ENCODE measurements around the gene HMGB3.
"Not testable (repeated sequence)": the region's sequence is repeated elsewhere in the genome, so short reads cannot be mapped to it uniquely, and the experiment has no call there.

The HMGB3 gene

DNA sequence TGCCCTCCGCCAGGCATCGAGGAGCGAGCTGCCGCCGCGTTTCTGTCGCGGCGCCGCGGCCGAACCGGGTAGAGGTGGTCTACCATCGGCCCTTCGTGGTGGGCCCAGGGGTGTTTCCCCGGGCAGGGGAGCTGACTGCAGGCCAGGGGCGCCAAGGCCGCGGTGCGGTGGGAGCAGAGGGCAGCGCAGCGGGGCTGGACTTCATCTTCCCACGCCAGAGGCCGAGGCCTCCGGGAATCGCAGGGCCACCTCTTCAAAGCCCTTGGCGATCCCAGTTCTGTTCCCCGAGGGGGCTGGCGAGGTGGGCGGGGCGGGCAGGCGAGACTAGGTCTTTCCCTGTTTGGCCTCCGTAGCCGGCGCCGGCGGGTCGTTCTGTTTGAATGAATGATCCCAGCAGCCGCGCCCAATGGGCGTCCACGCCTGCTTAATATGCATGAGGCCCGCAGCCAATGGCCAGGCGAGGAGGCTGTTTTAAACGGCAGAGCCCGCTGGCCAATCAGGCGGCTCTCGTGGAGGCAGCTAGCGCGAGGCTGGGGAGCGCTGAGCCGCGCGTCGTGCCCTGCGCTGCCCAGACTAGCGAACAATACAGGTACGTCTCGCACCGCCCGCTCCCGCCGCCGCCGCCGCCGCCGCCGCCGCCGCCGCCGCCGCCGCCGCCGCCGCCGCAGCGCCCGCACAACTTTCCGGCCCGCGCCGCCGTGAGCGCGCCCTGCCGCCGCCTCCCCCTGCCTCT, at the start of gene HMGB3:
Gene HMGB3 (plus strand): TSS at position 548 of the 733 bp plus-strand sequence. CDS start 2,265 bp downstream, outside the sequence.
- DNase-seq: peak; percentile 94

DNA sequence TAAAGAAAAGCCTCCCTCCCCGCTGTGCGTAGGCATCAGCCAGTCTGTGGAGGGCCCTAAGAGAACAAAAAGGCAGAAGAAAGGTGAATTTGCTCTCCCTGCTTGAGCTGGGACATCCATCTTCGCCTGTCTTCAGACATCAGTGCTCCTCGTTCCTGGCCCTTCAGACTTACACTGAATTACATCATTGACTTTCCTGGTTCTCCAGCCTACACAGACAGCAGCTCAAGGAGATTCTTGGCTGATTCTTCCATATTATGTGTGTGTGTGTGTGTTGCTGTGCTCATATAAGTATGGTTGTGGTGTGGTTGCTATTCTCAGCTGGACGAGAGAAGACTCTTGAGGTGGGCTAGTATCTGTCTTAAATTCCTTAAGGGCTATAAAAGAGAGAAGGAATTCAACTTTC, 49.2 kb upstream of the HMGB3 start:
- DNase-seq: no peak

DNA sequence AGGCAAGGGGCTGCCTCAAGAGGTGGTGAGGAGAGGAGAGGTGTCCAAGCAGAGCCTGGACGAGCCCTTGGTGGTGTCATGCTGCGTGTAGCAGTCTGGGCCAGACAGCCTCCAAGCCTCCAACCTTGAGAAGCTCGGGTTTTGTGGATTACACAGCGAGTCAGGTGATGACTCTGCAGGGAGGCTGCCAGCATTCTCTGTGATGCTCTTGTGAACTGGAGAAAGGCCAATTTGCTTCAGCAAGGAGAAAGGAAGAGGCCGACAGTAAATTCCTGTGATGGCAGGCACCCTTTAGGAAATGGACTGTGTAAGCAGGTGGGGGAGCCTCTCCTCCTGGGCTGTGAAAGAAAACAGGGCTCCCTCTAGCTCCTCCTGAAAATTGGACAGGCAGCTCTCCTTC, 48.7 kb upstream of the HMGB3 start:
- DNase-seq: no peak

DNA sequence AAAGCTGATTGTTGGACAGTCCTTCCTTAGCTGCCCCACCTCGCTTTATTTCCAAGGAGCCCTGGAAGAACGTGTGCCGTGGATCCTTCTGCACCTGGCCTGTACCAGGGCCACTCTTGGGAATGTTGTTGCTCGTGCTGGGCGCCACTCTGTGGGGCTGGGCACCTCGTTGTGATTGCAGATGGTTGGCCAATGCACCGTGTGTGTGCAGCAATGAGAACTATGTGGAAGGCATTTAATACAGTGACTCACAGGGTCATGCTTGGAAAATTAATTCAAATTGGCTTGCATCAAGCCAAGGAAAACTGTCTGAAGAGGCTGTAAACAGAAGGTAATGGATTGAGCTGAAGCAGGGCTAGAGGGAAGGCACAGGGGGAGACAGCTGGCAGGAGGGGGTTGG, 47.7 kb upstream of the HMGB3 start:
- no peak for DNase-seq

DNA sequence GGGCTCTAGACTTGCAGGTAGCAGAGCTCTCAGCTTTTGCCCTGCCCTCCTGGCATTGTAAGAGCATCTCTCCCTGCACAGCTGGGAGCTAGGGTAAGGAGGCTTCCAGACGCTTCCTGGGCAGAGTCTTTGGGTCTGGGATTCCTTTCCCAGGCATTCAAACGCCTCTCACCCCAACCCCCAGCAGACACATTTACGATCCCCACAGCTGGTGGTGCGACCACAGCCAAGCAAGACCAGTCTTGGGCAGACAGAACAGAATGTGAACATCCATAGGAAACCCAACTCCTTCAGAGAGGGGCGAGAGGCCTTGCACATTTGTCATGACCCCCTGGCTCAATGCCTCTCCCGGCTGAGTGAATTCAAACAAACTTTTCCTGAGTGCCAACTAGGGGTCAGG, 46.6 kb upstream of the HMGB3 start:
- DNase-seq: no peak

DNA sequence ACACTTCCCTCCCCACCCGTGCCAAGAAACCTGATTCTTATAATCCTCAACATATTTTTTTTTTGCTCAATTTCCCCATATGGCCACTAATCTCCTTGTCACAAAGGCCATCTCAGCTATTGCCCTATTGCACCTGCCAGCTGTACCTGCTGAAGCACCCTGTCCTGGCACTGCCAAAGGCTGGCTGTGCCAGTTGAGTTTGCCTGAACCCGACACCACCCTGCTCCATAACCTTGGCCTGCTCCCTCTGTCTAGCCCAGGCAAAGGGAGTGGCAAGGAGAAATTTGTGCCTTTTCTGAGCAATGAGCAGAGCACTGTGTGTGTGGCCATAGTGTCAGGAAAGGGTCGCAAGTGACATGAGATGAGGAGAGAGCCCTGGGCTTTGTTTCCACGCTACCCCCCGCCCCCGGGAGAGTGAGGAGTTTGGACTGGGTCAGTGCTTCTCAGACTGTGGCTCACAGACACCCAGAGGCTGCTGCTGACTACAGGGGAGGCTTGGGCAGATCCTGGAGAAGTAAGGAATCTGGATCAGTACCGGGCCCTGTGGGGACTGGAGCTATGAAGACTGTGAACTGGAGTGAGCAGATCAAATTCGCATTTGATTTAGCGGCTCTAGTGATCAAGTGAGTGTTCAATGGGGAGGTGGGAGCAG, 42.2 kb upstream of the HMGB3 start:
- no peak for DNase-seq

DNA sequence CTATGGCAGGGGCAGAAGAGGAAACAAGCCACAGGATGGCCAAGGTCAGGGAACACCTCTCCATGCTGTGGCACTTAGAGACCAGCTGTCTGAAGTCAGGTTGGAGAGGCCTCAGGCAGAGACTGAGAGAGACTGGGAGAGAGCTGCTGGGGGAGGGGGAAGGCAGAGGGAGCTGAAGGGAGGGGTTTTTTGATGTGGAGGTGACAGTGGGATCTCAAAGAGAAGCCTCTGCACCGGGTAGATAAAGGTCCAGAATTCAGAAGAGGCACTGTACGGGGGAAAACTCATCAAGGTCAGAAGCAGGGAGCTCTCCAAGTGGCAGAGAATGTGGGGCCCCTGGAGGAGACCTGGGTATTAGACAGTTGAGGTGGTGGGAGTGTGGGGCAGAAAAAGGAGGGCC, 41.6 kb upstream of the HMGB3 start:
- DNase-seq: no peak

DNA sequence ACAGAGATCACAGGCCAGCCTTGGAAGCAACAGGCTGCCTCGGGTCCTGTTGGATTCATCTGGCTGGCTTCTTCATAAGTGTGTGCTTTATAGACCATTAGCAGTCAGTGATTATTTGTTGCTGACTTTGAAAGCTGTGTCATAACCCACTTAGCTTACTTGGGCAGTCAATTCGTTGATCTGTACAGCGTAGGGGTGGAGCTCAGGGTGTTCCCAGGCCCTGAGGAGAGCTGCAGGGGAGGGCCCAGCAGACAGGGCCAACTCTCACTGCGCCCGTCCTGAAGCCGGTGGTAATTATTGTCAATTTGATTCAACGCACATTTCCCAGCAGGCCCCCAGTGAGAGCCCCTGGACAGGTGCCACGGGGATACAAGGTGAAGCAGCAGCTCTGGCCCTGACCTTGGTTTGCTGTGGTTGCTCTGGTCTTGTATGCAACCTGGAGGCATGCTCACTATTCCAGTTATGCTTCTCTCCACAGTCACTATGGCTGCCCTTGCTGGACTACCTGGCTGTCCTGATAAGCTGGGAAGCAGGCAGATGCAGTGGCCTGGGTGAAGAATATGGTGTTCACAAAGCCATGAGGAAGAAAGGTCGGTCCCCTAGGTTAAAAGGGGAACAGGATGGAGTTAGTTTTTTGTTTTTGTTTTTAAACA, 40.1 kb upstream of the HMGB3 start:
- DNase-seq: no peak

DNA sequence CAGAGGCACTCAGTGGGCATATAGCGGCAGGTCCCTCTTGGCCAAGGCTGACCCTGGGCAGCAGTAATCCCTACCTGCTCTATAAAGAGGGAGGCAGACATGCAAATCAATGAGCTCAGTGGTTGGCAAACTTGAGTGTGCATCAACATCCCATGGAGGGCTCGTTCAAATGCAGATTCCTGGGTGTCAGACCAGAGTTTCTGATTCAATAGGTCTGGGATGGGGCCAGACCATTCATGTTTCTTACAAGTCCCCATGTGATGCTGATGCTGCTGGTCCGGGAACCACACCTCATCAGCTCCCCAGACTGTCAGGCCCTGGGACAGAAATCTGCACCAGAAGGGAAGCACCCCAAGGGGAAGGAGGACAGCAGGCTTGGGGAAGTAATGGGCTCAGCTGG, 38.9 kb upstream of the HMGB3 start:
- no peak for DNase-seq

DNA sequence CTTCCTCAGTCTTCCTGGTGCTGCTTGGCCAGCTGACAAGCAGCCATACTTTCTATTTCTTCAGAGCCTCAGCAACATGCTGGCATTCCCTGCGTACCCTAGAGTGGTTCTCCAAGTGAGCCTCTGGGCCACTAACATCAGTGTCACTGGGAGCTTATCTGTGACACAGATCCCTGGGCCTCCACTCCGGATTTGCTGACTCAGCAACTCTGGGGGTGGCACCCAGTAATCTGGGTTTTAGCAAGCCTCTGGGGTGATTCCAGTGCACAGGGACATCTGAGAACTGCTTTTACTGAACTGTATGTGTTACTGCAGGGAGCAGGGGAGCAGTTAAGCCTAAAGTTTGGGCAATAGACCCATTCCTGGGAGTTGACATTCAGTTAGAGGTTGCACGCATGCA, 28.2 kb upstream of the HMGB3 start:
- peak; percentile 22 for DNase-seq

DNA sequence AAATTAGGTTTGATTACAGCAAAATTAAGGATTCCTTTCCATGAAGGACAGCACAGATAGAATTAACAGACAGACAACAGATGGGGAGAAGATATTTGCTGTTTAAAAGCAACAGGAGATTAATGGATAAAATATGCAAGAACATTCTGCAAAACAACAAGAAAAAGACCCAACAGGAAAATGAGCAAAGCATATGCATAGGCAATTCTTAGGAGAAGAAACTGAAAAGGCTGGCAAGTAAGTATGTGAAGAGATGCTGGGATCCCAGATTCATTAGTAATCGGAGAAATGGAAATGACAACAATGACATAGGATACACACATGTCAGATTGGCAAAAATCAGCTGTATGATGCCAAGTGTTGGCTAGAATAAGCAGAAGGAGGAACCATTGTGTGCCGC, 27.5 kb upstream of the HMGB3 start:
- DNase-seq: no peak

DNA sequence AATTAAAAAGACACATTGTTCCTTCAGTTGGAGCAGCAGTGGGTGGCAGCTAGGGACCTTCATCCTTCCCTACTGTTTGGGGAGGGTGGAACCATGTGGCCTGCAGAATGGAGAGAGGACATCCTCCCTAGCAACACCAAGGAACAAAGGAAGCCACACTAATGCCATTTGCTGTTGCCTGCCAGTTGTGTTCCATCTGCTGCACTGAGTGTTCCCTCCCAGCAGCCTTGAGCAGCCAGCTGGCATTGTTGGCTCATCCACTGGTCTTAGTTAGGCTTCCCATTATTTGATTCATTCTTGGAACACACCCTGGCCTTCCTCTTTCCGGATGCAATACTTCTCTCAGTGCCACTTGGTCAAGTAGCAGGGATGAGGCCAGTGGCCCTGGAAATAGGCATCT, 25.0 kb upstream of the HMGB3 start:
- DNase-seq: no peak

DNA sequence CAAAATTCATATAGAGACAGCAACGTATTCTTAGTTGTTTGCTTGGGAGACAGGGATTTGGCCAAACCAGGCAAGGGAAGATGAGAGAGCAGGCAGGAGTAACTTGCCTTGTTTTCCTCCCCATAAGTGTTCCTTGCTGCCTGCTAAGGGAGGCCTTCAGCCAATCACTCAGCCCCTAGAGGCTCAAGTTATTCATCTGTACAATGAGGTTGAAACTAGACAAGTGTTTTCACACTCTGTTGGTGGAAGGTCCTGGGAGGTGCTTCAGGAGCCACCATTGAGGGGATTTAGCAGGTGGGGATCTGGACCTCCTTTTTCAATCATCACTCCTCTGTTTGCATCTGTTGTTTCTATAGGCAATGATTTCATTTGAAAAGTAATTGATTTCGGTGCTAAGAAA, 23.6 kb upstream of the HMGB3 start:
- no peak for DNase-seq

DNA sequence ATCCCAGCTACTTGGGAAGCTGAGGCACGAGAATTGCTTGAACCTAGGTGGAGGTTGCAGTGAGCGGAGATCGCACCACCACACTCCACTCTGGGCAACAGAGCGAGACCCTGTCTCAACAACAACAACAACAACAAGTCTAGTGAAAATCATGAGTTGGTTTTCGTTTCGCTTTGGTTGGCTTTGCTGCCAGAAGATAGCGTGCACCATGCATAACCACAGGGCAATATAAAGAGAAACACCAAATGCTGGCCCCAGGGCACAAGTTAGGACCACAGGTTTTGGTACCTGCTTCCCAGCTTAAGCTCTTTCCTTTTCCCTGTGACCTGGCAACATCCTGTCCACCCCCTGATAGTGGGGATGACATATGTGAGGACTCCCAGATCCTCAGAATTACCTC, 21.5 kb upstream of the HMGB3 start:
- peak; percentile 1 for DNase-seq

DNA sequence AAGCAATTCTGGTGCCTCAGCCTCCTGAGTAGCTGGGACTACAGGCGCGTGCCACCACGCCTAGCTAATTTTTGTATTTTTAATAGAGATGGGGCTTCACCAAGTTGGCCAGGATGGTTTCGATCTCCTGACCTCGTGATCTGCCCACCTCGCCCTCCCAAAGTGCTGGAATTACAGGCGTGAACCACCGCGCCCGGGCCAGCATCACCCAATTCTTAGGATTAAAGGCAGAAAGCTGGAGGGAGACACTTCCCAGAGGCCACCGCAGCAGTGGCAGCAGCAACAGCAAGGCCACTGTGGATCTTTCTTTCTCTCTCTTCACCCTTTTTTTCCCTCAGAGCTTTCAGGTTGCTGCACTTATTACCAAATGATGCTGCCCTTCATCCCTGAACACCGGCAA, 18.7 kb upstream of the HMGB3 start:
- DNase-seq: not testable (repeated sequence)

DNA sequence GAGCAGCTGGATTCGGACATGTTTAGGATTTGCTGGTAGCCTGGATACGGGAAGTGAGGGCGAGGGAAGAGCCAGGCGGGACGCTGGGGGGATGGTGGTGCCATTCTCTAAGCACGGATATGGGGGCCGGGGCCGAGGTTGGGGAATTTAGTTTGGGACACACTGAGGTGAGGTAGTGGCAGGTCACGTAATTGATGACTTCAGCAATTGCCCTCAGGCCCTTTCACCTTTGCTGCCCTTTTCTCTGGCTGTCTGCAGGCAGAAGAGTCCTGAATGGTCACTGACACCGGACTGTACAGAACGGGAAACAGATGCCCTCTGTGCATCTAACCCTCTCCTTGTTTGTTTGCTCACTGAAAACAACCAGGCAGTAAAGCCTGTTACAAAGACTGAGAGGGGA, 16.9 kb upstream of the HMGB3 start:
- no peak for DNase-seq

DNA sequence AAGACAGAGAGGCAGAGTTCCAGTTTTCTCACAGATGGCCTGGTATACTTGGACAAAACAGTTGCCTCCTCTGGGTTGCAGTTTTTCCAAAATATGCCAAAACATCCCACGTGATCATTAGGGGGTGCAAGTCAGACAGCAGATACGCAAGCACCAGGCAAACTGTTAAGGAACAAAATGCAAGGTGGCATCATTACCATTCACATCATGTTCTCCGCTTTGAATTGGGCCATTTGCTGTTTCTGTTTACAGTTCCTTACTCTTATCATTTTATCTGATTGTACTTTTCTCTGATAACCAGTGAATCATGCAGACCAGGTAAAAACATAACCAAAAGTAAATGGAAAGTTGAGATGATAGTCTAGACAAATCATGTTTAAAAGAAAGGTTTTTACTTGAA, 16.4 kb upstream of the HMGB3 start:
- no peak for DNase-seq

DNA sequence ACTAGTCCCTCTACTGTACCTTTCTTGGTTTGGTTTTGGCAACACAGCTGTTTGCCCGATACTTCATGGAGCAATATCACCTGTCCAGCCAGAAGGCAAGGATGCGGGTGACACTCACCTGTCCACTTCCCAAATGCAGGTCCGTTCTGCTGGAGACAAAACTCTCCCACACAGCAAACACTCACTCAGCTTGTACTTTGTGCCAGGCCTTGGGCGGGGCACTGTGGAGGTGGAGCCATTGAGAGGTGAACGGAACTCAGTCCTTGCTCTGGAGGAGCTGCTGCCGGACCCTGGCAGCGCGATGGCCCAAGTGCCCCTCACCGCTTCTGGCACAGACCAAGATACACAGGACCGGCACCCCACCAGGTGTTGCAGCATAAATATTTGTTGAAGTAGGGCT, 15.3 kb upstream of the HMGB3 start:
- no peak for DNase-seq

DNA sequence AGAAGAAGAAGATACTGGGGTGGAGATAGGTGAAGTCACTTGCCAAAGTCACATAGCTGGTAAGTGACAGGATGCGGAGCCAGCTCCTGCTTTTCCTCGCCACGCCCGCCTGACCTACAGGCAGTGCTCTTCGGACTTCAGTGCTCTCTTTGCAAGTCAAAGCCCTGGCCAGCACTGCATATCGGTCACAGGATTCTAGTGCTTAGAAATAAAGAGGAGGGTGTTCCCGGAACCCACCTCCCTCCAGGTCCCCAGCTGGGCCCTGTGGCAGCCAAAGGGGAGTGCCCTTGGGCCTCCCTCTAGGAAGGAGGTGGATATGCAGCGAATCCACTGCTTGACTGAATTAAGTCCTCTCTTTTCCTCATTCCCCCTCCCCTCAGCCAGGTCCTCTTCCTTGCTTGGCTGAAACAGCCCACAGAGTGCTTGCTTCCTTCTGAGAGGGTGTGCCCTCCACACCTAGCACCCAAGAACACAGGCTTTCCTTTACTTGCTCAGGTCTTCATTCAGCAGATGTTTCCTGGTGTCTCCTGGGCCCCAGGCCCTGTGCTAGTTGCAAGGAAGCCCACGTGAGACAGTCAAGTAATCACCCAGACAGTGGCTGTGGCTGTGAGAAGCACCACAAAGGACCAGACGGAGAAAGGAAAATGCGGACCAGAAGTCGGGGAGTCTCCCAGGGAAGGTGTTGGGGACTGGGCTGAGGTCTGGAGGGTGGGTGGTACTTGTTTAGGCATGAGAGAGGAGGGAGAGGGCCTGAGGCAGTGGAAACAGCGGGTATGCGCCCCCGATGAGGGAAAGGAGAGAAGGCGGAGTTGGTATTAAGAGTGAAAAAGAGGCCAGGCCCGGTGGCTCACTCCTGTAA, 14.0 kb upstream of the HMGB3 start:
- no peak for DNase-seq

DNA sequence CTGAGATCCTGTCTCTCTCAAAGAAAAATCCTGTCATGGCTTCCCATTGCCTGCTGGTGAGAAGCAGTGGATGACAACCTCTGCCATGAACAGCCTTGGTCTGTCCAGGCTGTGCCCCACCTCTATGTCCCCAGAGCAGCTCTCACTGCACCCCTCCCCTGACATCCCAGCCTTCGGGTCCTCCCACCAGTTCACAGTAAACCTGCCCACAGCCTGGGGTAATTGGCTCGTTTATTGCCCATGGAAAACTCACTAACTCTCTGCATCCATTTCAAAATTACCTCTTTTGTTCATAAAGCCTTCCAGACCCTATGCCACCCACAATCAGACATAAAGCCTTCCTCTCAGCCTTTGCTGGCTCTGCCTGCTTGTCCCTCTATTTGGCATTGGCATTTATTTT, 10.7 kb upstream of the HMGB3 start:
- DNase-seq: no peak

DNA sequence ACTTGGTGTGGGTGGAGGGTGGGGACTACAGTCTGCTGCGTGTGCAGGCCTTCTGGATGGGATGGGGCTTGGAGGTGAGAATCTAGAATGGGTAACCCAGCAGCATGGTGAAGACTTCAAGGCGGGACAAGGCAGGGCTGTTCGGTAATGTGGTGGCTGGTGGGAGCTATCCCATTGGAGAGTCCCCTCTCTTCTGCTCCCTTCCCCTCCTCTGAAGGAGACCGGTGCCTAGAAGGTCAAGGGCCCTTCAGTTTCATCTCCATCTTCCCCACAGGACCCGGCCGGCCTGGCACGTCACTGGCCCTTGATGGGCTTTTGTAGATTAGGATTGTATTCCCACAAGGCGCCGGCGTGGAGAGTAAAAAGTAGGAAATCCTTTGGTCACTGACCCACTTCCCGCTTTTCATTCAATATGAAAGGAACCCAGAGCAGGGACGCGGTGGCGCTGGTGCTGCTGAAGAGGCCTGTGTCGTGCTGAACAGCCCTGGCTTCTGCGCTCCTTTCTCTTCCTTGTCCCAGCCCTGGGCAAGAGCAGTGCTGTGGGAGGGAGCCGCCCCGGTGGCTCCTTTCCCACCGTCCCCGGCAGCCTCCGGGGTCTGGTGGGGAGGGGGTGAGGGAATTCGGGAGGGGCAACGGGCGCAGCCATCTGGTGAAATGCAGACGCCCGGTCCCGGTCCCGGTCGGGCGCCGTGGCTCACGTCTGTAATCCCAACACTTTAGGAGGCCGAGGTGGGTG, 7.3 kb upstream of the HMGB3 start:
- no peak for DNase-seq

DNA sequence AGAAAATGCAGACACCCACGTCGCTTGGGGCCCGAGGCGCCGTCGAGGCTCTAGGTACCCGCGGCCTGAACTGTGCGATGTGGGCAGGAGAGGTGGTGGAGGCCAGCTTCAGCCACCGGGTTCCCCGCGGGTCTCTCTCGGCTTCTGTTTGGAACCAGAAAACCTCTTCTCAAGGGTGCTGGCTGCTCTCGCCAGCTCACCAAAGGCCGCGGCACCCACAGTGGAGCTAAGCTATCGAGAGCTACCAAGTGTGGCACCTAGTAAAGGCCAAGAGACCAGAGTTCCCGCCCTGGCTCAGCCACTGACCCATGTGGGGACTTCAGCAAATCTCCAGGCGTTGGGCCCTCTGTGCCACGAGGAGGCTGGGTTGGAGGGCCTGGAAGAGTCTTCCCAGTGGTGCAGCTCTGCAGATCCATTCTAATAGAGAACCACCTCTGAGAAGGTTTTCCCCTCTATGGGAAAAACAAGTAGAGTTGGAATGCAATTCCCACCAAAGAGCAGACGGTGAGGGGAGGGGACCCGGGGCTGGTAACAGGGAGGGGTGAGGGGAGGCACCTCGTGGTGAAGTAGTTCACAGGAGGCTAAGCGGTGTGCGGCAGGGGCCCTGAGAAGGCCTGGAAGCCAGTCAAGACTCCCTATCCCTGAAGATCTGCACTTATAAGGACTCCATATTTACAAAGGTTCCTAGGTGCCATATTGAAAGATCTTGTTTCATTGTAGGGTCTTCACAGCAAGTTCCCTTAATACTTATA, 5.5 kb upstream of the HMGB3 start:
- no peak for DNase-seq

Measured in OCI-M1 (cell line).